Chondrocyte (in vitro differentiated cells): Measurements from ENCODE around the gene ACHE. TPM values are rescaled to one million over a fixed set of nuclear protein-coding genes. Genes with fewer than 3 reads are reported as not detected.

Experiments used
- DNase-seq: peaks from one replicate; pipeline ENCODE4 v3.0.0; 2021; ENCODE audit warnings: mixed read lengths, low spot score
- H3K27ac Mint-ChIP-seq: one replicate; pipeline ENCODE4 v1.8.0; 2021; ENCODE audit warnings: mild to moderate bottlenecking, moderate library complexity, mixed read lengths; ENCODE audit not compliant: unreplicated experiment
- H3K27me3 Mint-ChIP-seq: 2 replicates; pipeline ENCODE4 v1.8.0; 2021; ENCODE audit warnings: low read depth, mixed read lengths
- H3K36me3 Mint-ChIP-seq: 2 replicates; pipeline ENCODE4 v1.8.0; 2021; ENCODE audit warnings: low read depth, mixed read lengths
- H3K4me1 Mint-ChIP-seq: 2 replicates; pipeline ENCODE4 v1.8.0; 2021; ENCODE audit warnings: low read depth, mild to moderate bottlenecking, mixed read lengths
- H3K4me3 Mint-ChIP-seq: one replicate; pipeline ENCODE4 v1.8.0; 2021; ENCODE audit warnings: mild to moderate bottlenecking, moderate library complexity, mixed read lengths; ENCODE audit not compliant: unreplicated experiment
- H3K9me3 Mint-ChIP-seq: 2 replicates; pipeline ENCODE4 v1.8.0; 2021; ENCODE audit warnings: low read depth, mixed read lengths
- total RNA-seq: library from RNA; stranded (reverse); gene quantifications from 3 replicates; pipeline ENCODE4 v1.2.1, GENCODE V29; 2021
- TF ChIP-seq, protein P1 (sequence below): fragments of 200-600 bp; sonication (generic); IDR thresholded peaks from 2 replicates; pipeline ENCODE4 v1.5.0; 2021; ENCODE audit warnings: antibody characterized with exemption, mild to moderate bottlenecking, moderate library complexity

ACHE gene
- total RNA-seq, 1 donor from 2014 or later, result 2.9 TPM

DNA sequence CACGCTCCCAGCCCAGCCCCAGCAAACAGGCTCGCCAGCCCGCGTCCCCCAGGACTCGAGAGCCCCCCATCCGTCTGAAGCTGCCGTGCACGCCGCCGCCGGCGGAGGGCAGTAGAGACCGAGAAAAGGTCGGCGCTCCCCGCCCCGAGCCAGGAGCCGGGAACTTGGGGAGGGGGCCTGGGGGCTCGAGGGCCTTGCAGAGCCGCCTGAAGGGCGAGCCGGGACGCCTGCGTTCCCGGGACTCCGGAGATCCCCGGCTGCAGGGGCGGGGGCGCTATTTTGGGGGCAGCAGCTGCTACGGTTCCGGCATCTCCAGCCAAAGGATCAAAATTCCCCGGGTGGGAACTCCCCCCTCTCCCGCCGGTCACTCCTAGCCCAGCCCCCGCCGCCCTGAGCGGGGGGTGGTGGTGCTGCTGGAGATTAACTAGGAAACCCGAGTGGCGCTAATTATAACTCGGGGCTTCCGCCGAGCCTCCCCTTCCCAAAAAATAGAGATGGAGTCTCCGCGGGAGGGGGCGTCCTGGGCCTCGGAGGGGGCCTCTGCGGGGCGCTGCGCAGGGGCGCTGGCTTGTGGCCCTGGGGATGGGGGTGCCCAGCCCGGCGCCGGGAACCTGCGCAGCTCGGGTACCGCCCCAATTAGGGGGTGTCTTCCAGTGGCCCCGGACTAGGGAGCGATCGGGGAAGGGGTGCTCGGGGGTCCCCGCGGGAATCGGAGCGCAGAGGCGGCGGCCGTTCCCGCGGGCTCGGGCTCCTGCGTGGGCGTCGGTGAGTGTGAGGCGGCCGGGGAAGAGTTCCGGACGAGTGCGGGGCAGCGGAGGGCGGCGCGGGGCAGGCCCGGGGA, 608 bp downstream of the ACHE start:
- TF ChIP-seq, protein P1, sequence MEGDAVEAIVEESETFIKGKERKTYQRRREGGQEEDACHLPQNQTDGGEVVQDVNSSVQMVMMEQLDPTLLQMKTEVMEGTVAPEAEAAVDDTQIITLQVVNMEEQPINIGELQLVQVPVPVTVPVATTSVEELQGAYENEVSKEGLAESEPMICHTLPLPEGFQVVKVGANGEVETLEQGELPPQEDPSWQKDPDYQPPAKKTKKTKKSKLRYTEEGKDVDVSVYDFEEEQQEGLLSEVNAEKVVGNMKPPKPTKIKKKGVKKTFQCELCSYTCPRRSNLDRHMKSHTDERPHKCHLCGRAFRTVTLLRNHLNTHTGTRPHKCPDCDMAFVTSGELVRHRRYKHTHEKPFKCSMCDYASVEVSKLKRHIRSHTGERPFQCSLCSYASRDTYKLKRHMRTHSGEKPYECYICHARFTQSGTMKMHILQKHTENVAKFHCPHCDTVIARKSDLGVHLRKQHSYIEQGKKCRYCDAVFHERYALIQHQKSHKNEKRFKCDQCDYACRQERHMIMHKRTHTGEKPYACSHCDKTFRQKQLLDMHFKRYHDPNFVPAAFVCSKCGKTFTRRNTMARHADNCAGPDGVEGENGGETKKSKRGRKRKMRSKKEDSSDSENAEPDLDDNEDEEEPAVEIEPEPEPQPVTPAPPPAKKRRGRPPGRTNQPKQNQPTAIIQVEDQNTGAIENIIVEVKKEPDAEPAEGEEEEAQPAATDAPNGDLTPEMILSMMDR, result peak; percentile 93
- peak overlapping the region; percentile 56 for H3K4me3 Mint-ChIP-seq
- DNase-seq, result no peak
- H3K9me3 Mint-ChIP-seq, result no peaks in the 10 kb centered on the region
- peaks cover 23% of the 10 kb centered on the region for H3K4me1 Mint-ChIP-seq
- peaks cover 4% of the 10 kb centered on the region for H3K36me3 Mint-ChIP-seq
- H3K27me3 Mint-ChIP-seq, result peaks cover 14% of the 10 kb centered on the region
- no peak overlapping the region for H3K27ac Mint-ChIP-seq

DNA sequence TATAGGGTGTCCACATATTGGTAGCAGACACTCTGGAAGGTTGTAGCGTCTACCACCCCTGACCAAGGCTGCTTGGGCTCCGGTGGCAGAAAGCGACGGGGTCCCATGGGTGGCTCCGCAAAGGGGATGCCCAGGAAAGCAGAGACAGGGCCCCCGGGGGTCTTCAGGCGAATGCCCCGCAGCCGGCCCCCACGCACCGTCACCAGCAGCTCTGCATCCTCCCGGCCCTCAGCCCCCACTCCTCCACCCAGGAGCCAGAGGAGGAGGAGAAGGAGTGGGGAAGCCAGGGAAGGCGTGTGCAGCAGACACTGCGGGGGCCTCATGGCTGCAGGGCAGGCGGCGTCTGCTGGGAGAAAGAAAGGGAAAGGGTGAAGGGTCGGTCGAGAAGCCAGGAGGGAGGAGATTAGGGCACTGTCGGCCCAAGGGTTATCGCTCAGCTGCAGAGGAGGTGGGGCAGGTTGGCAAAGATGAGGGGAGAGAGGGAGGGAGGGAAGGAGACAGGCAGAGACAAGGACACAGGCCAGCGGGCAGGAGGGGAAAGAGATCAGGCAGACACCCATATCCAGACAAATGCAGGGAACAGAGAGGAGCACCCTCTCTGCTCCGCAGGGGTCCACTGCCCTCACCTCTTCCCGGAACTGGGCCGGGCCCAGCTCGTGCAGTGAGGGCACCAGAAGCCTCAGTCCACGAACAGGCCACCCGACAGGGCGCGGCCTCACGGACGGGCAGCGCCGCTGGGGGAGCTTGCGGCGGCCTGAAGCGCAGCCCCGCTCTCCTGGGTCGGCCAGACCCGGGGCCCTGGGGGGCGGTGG, 1.6 kb downstream of the ACHE start:
- Mint-ChIP-seq H3K36me3 (peaks cover 4% of the 10 kb centered on the region), H3K9me3 (no peaks in the 10 kb centered on the region), H3K4me3 (peak overlapping the region; percentile 40), H3K4me1 (peaks cover 23% of the 10 kb centered on the region), H3K27me3 (peaks cover 13% of the 10 kb centered on the region), H3K27ac (no peak overlapping the region)
- TF ChIP-seq, protein P1, result no peak
- no peak for DNase-seq

DNA sequence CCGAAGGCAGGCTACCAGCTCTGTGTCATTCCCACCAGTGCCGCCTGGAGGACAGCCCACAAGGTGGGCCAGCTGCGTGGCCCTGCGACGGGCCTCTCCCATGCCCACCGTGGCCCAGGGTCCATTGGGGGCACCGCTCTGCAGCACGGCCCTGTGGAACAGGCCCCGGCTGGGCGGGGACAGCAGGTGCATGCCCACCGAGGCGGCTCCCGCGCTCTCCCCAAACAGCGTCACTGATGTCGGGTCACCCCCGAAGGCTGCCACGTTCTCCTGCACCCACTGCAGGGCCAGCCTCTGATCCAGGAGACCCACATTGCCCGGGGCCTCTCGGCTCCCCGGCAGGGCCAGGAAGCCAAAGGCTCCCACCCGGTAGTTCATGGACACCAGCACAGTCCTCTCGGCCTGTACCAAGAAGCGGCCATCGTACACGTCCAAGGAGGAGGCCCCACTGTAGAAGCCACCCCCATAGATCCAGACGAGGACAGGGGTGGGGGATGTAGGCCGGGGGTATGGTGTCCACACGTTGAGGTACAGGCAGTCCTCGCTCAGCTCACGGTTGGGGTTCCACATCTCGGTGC, 2.3 kb downstream of the ACHE start:
- peaks cover 13% of the 10 kb centered on the region for H3K27me3 Mint-ChIP-seq
- H3K9me3 Mint-ChIP-seq, result no peaks in the 10 kb centered on the region
- no peak overlapping the region for H3K4me3 Mint-ChIP-seq
- H3K27ac Mint-ChIP-seq, result no peak overlapping the region
- TF ChIP-seq, protein P1, result no peak
- peaks cover 6% of the 10 kb centered on the region for H3K36me3 Mint-ChIP-seq
- peaks cover 26% of the 10 kb centered on the region for H3K4me1 Mint-ChIP-seq
- DNase-seq, result peak; percentile 93

DNA sequence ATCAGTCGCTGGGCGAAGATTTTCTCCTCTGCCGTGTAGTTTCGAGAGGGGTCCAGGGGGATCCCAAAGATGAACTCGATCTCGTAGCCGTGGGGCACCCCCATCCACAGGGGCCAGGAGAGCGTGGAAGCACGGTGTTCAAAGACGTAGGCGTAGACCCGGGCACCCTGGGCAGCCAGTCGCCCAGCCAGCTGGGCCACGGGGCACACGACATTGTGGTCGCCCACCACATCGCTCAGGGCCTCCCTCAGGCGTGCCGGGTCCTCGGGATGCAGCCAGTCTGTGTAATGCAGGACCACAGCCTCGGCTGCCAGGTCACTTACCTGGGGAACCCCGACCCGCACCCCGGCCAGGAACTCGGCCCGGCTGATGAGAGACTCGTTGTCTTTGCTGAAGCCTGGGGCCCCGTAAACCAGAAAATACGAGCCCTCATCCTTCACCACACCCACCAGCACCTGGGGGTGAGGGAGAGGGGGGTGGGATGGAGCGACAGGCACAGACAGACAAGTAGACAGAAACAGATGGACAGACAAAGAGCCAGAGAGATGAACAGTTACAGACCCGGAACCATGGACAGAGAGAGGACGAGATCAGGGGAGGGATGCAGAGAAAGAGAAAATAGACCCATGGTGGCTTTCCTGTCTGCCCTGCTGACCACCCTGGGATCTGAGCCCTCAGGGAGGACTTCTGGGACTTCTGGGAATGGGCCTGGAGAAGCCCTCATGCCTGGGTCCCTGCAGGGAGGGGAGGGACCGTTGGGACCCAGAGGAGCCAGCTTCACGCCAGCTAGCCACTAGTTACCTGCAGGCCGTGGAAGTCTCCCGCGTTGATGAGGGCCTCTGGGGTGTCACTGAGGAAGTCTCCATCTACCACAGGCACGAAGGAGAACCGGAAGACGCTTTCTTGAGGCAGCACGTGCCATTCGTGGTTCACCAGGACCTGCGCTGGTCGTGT, 3.0 kb downstream of the ACHE start:
- peaks cover 13% of the 10 kb centered on the region for H3K36me3 Mint-ChIP-seq
- H3K27ac Mint-ChIP-seq, result no peak overlapping the region
- DNase-seq, result no peak
- TF ChIP-seq, protein P1, result no peak
- no peaks in the 10 kb centered on the region for H3K9me3 Mint-ChIP-seq
- H3K4me1 Mint-ChIP-seq, result peaks cover 34% of the 10 kb centered on the region
- peaks cover 9% of the 10 kb centered on the region for H3K27me3 Mint-ChIP-seq
- no peak overlapping the region for H3K4me3 Mint-ChIP-seq
